Endothelial cell (in vitro differentiated cells): ENCODE data around the gene FMNL1. TPM values are rescaled to one million over a fixed set of nuclear protein-coding genes. Genes with fewer than 3 reads are reported as not detected.

Experiments
- DNase-seq: peaks from one replicate; pipeline ENCODE4 v3.0.0; 2021; ENCODE audit warnings: low spot score
- H3K27ac Mint-ChIP-seq: one replicate; pipeline ENCODE4 v1.8.0; 2021; ENCODE audit warnings: mixed read lengths, inconsistent platforms; ENCODE audit not compliant: unreplicated experiment
- H3K27me3 Mint-ChIP-seq: one replicate; pipeline ENCODE4 v1.8.0; 2021; ENCODE audit warnings: mild to moderate bottlenecking, moderate library complexity, mixed read lengths, inconsistent platforms; ENCODE audit not compliant: unreplicated experiment
- H3K36me3 Mint-ChIP-seq: one replicate; pipeline ENCODE4 v1.8.0; 2021; ENCODE audit warnings: mild to moderate bottlenecking, low read depth, mixed read lengths, inconsistent platforms; ENCODE audit not compliant: unreplicated experiment
- H3K4me1 Mint-ChIP-seq: one replicate; pipeline ENCODE4 v1.8.0; 2021; ENCODE audit warnings: mild to moderate bottlenecking, mixed read lengths, inconsistent platforms; ENCODE audit not compliant: unreplicated experiment
- H3K4me3 Mint-ChIP-seq: one replicate; pipeline ENCODE4 v1.8.0; 2021; ENCODE audit warnings: mild to moderate bottlenecking, mixed read lengths, inconsistent platforms; ENCODE audit not compliant: unreplicated experiment
- H3K9me3 Mint-ChIP-seq: one replicate; pipeline ENCODE4 v1.8.0; 2021; ENCODE audit warnings: mixed read lengths, inconsistent platforms; ENCODE audit not compliant: unreplicated experiment
- CTCF ChIP-seq: fragments of 200-600 bp; sonication (generic); IDR thresholded peaks from one replicate; pipeline ENCODE4 v1.5.0; 2021; ENCODE audit warnings: antibody characterized with exemption; ENCODE audit not compliant: unreplicated experiment
- total RNA-seq: library from RNA; stranded (reverse); fragmentation: NEBNext Ultra II Directional; extraction: Animal tissue kit (Norgen Biotek cat#: 25700); gene quantifications from one replicate; pipeline ENCODE4 v1.2.1, GENCODE V29; 2021; ENCODE audit not compliant: unreplicated experiment

Gene FMNL1
- total RNA-seq, 1 donor from 2014 or later = 103 TPM

GRCh38 chr17:45242029-45242414 lies 20.3 kb downstream of the FMNL1 start:
- Mint-ChIP-seq H3K36me3 (peaks cover 16% of the 10 kb centered on the region), H3K27me3 (peaks cover 13% of the 10 kb centered on the region), H3K4me1 (peaks cover 42% of the 10 kb centered on the region), H3K27ac (peak overlapping the region; percentile 94), H3K4me3 (peak overlapping the region; percentile 93), H3K9me3 (no peaks in the 10 kb centered on the region)
- no peak for TF ChIP-seq CTCF
- no peak for DNase-seq

GRCh38 chr17:45243750-45244149 lies 22.1 kb downstream of the FMNL1 start:
- H3K9me3 Mint-ChIP-seq = no peaks in the 10 kb centered on the region
- peaks cover 44% of the 10 kb centered on the region for H3K4me1 Mint-ChIP-seq
- no peak for DNase-seq
- H3K27ac Mint-ChIP-seq = no peak overlapping the region
- TF ChIP-seq CTCF = no peak
- H3K4me3 Mint-ChIP-seq = no peak overlapping the region
- H3K27me3 Mint-ChIP-seq = peaks cover 11% of the 10 kb centered on the region
- peaks cover 16% of the 10 kb centered on the region for H3K36me3 Mint-ChIP-seq

- H3K9me3 Mint-ChIP-seq = no peaks in the 10 kb centered on the region
- peaks cover 8% of the 10 kb centered on the region for H3K27me3 Mint-ChIP-seq
- H3K36me3 Mint-ChIP-seq = peaks cover 18% of the 10 kb centered on the region
- no peak for TF ChIP-seq CTCF
- no peak for DNase-seq
- peak overlapping the region; percentile 42 for H3K4me3 Mint-ChIP-seq
- H3K4me1 Mint-ChIP-seq = peaks cover 37% of the 10 kb centered on the region
- H3K27ac Mint-ChIP-seq = no peak overlapping the region
Observed at GRCh38 chr17:45244725-45245656, 23.3 kb downstream of the FMNL1 start.

- H3K4me1 Mint-ChIP-seq = peaks cover 40% of the 10 kb centered on the region
- H3K27me3 Mint-ChIP-seq = peaks cover 6% of the 10 kb centered on the region
- TF ChIP-seq CTCF = no peak
- no peak for DNase-seq
- H3K9me3 Mint-ChIP-seq = no peaks in the 10 kb centered on the region
- H3K27ac Mint-ChIP-seq = no peak overlapping the region
- peak overlapping the region; percentile 85 for H3K4me3 Mint-ChIP-seq
- peaks cover 21% of the 10 kb centered on the region for H3K36me3 Mint-ChIP-seq
Observed at GRCh38 chr17:45246338-45246737, 24.7 kb downstream of the FMNL1 start.

- H3K4me3 Mint-ChIP-seq = peak overlapping the region; percentile 85
- DNase-seq = peak; percentile 57
- no peak overlapping the region for H3K27ac Mint-ChIP-seq
- H3K4me1 Mint-ChIP-seq = peaks cover 40% of the 10 kb centered on the region
- TF ChIP-seq CTCF = peak; percentile 46
- no peaks in the 10 kb centered on the region for H3K9me3 Mint-ChIP-seq
- peaks cover 6% of the 10 kb centered on the region for H3K27me3 Mint-ChIP-seq
- peaks cover 23% of the 10 kb centered on the region for H3K36me3 Mint-ChIP-seq
Observed at GRCh38 chr17:45246861-45247428, 25.3 kb downstream of the FMNL1 start.
